Nephron progenitor cell (in vitro differentiated cells): Measurements from ENCODE around the gene AAMDC.
A peak's percentile ranks its signal among the peaks of the same experiment; 100 is the strongest.
"Not testable (repeated sequence)": the region's sequence is repeated elsewhere in the genome, so short reads cannot be mapped to it uniquely, and the experiment has no call there.

ENCODE experiments used
- DNase-seq: peaks from one replicate; pipeline ENCODE4 v3.0.0; 2021
- H3K27ac Mint-ChIP-seq: 2 replicates; pipeline ENCODE4 v1.8.0; 2021; ENCODE audit warnings: mild to moderate bottlenecking, moderate library complexity, mixed read lengths
- H3K27me3 Mint-ChIP-seq: 2 replicates; pipeline ENCODE4 v1.8.0; 2021; ENCODE audit warnings: mild to moderate bottlenecking, low read depth, mixed read lengths; ENCODE audit not compliant: poor library complexity
- H3K36me3 Mint-ChIP-seq: 2 replicates; pipeline ENCODE4 v1.8.0; 2021; ENCODE audit warnings: low read depth, mixed read lengths
- H3K4me1 Mint-ChIP-seq: 2 replicates; pipeline ENCODE4 v1.8.0; 2021; ENCODE audit warnings: mixed read lengths
- H3K4me3 Mint-ChIP-seq: 2 replicates; pipeline ENCODE4 v1.8.0; 2021; ENCODE audit warnings: mild to moderate bottlenecking, moderate library complexity, mixed read lengths
- H3K9me3 Mint-ChIP-seq: 2 replicates; pipeline ENCODE4 v1.8.0; 2021; ENCODE audit warnings: mild to moderate bottlenecking, moderate library complexity, mixed read lengths
- TF ChIP-seq, protein P1 (sequence below): fragments of 200-600 bp; sonication (generic); IDR thresholded peaks from 2 replicates; pipeline ENCODE4 v1.5.0; 2021; ENCODE audit warnings: antibody characterized with exemption

The AAMDC gene

DNA sequence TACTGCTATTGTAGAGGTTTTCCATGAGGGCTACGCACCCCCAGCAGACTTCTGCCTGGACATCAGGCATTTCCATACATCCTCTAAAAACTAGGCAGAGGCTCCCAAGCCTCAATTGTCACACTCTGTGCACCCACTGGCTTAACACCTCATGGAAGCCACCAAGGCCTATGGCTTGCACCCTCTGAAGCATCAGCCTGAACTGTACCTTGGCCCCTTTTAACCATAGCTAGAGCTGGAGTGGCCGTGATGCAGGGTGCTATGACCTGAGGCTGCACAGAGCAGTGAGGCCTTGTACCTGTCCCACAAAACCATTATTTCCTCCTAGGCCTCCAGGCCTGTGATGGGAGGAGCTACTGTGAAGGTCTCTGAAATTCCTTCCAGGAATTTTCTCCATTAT is 33.9 kb downstream of the AAMDC start:
- TF ChIP-seq, protein P1, sequence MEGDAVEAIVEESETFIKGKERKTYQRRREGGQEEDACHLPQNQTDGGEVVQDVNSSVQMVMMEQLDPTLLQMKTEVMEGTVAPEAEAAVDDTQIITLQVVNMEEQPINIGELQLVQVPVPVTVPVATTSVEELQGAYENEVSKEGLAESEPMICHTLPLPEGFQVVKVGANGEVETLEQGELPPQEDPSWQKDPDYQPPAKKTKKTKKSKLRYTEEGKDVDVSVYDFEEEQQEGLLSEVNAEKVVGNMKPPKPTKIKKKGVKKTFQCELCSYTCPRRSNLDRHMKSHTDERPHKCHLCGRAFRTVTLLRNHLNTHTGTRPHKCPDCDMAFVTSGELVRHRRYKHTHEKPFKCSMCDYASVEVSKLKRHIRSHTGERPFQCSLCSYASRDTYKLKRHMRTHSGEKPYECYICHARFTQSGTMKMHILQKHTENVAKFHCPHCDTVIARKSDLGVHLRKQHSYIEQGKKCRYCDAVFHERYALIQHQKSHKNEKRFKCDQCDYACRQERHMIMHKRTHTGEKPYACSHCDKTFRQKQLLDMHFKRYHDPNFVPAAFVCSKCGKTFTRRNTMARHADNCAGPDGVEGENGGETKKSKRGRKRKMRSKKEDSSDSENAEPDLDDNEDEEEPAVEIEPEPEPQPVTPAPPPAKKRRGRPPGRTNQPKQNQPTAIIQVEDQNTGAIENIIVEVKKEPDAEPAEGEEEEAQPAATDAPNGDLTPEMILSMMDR, result no peak
- DNase-seq, result no peak
- Mint-ChIP-seq H3K27me3 (peaks cover 3% of the 10 kb centered on the region), H3K27ac (no peak overlapping the region), H3K9me3 (peaks cover 56% of the 10 kb centered on the region), H3K4me3 (no peak overlapping the region), H3K36me3 (peaks cover 88% of the 10 kb centered on the region), H3K4me1 (peaks cover 5% of the 10 kb centered on the region)

DNA sequence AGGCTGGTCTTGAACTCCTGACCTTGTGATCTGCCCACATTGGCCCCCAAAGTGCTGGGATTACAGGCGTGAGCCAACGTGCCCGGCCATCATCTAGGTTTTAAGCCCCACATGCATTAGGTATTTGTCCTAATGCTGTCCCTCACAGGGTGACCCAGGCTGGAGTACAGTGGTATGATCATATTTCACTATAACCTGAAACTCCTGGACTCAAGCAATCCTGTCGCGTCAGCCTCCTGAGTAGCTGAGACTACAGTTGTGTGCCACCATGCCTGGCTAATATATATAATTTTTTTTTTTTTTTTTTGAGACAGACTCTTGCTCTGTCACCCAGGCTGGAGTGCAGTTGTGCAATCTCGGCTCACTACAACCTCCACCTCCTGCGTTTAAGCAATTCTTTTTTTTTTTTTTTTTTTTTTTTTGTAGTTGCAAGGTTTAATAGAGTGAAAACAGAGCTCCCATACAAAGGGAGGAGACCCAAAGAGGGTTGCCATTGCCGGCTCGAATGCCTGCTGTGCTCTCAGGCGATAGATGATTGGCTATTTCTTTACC is 37.0 kb downstream of the AAMDC start:
- DNase-seq, result not testable (repeated sequence)

DNA sequence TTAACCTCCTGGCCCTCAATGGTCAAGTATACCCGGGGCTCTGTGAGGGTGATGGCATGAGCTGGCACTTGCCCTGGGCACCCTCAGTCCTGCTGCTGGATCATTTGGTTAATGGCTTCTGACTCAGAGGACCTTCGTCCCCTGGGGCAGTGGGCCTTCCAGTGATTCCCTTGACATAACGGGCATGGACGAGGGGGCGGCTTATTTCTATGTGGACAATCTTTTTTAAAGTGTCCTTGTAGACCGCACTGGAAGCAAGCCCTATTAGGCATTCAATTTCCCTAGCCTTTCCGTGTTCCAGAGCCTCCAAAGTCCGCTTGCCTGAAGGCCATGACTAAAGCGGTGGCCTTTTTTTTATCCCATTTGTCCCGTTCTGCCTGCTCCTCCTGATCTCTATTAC is 40.5 kb downstream of the AAMDC start:
- not testable (repeated sequence) for H3K4me1 Mint-ChIP-seq, DNase-seq, H3K27ac Mint-ChIP-seq, H3K4me3 Mint-ChIP-seq, H3K27me3 Mint-ChIP-seq
- peaks cover 10% of the 10 kb centered on the region for H3K9me3 Mint-ChIP-seq
- H3K36me3 Mint-ChIP-seq, result peaks cover 31% of the 10 kb centered on the region

More for the DNA sequence above, 37.0 kb downstream of the AAMDC start:
- peaks cover 43% of the 10 kb centered on the region for H3K9me3 Mint-ChIP-seq
- H3K4me1 Mint-ChIP-seq, H3K27ac Mint-ChIP-seq, H3K27me3 Mint-ChIP-seq, H3K4me3 Mint-ChIP-seq: not testable (repeated sequence)
- H3K36me3 Mint-ChIP-seq, result peaks cover 63% of the 10 kb centered on the region

DNA sequence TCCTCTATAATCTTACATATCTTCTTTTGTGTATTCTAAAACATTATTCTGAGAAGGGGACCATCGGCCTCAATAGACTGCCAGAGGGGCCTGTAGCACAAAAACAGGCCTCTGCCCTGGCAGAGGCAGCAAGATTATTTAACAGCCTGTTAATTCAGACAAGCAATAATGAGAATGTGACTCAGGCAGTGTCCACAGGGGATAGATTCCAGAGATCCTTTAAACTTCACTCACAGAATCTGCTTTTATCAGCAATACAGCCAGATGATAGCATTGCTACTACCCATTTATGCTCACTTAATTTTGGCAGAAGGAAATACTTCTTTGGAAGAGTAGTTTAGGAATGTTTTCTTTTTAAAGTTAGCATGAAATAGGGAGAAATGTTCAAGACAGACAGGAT is 44.9 kb downstream of the AAMDC start:
- no peaks in the 10 kb centered on the region for H3K9me3 Mint-ChIP-seq
- H3K4me3 Mint-ChIP-seq, result no peak overlapping the region
- no peaks in the 10 kb centered on the region for H3K4me1 Mint-ChIP-seq
- TF ChIP-seq, protein P1, result no peak
- H3K27ac Mint-ChIP-seq, result peak overlapping the region; percentile 83
- peaks cover 5% of the 10 kb centered on the region for H3K27me3 Mint-ChIP-seq
- no peak for DNase-seq
- peaks cover 35% of the 10 kb centered on the region for H3K36me3 Mint-ChIP-seq

DNA sequence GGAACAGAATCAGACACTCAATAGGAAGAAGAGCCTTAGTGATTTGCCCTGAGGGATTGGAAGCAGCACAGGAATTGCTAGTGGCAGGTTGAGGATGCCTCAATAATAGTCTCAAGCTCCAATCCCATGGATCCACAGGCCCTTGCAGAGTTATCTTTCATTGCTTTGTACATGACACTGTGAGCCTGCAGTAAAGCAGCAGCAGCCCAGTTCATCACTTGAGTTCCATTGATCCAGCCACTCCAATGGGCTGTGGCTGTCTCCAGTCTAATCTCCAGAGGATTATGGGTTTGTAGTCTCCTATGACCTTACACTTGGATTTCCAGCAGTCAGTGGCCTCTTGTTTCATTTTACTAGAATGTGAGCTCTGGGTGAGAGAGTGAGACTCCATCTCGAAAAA is 45.4 kb downstream of the AAMDC start:
- Mint-ChIP-seq H3K27me3 (peaks cover 5% of the 10 kb centered on the region), H3K36me3 (peaks cover 39% of the 10 kb centered on the region), H3K4me3 (no peak overlapping the region), H3K27ac (no peak overlapping the region), H3K4me1 (no peaks in the 10 kb centered on the region), H3K9me3 (no peaks in the 10 kb centered on the region)
- no peak for DNase-seq
- TF ChIP-seq, protein P1, result no peak

DNA sequence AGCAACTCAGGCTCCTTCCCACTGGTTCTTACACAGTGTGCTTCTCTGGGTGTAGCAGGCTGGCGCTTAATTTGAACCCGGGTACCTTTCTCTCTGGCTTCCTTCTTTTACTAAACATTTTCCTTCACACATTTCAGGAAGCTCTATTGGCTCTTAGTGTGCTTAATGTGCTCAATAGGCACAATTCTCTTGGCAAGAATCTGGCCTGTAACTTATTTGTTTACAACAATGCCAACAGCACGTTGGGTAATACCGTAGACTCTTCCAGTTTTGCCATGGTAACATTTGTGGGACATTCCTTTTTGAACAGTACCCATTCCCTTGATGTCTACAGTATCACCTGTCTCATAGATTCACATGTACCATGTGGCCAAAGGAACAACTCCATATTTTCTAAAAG is 47.8 kb downstream of the AAMDC start:
- no peak overlapping the region for H3K27ac Mint-ChIP-seq
- H3K9me3 Mint-ChIP-seq, result no peaks in the 10 kb centered on the region
- TF ChIP-seq, protein P1, result no peak
- H3K4me1 Mint-ChIP-seq, result no peaks in the 10 kb centered on the region
- H3K36me3 Mint-ChIP-seq, result peaks cover 43% of the 10 kb centered on the region
- H3K4me3 Mint-ChIP-seq, result no peak overlapping the region
- peaks cover 5% of the 10 kb centered on the region for H3K27me3 Mint-ChIP-seq
- no peak for DNase-seq

DNA sequence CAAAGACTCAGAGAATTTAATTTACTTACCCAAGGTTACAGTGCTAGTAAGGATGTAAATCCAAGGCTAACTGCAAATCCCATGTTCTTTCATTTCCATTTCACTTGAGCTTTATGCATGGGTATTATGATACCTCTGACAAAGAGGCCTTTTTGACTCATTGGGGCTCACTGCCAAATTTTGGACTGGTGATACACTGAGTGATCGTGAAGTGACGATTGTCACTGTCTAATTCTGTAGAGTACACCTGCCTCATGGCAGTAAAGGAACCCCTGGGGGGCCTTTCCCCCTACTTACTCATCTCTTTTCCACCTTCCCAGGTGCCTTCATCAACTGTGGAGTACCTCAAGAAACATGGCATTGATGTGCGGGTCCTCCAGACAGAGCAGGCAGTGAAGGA is 50.9 kb downstream of the AAMDC start:
- Mint-ChIP-seq H3K27ac (no peak overlapping the region), H3K4me3 (no peak overlapping the region), H3K36me3 (peaks cover 47% of the 10 kb centered on the region), H3K27me3 (peaks cover 5% of the 10 kb centered on the region), H3K4me1 (no peaks in the 10 kb centered on the region), H3K9me3 (no peaks in the 10 kb centered on the region)
- no peak for DNase-seq
- TF ChIP-seq, protein P1, result no peak
